BLaER1 treated with 17β-estradiol and CSF1 and Interleukin-3, amounts not matched to agents 10 nM and 100 nM (cell line): ENCODE results near the gene USP30.
"Not testable (repeated sequence)": the region's sequence is repeated elsewhere in the genome, so short reads cannot be mapped to it uniquely, and the experiment has no call there.

Source experiments
- H3K27ac ChIP-seq, 11 experiments: shearing (Covaris generic); formaldehyde crosslinking; 2 replicates each; pipeline ENCODE4 v1.8.1; 2022
- H3K27me3 ChIP-seq, 11 experiments: shearing (Covaris generic); formaldehyde crosslinking; 2 replicates each; pipeline ENCODE4 v1.8.1; 2022
- H3K36me3 ChIP-seq, 11 experiments: shearing (Covaris generic); formaldehyde crosslinking; 2 replicates each; pipeline ENCODE4 v1.8.1; 2022
- H3K4me1 ChIP-seq, 10 experiments: shearing (Covaris generic); formaldehyde crosslinking; 2 replicates each; pipeline ENCODE4 v1.8.1; 2022
- H3K4me2 ChIP-seq, 11 experiments: shearing (Covaris generic); formaldehyde crosslinking; 2 replicates each; pipeline ENCODE4 v1.8.1; 2022
- H3K4me3 ChIP-seq, 10 experiments: shearing (Covaris generic); formaldehyde crosslinking; 2 replicates each; pipeline ENCODE4 v1.8.1; 2022
- H3K9ac ChIP-seq, 11 experiments: shearing (Covaris generic); formaldehyde crosslinking; 2 replicates each; pipeline ENCODE4 v1.8.1; 2022
- H3K9me3 ChIP-seq, 11 experiments: shearing (Covaris generic); formaldehyde crosslinking; replicated peaks in 1 of 11; 2 replicates each; pipeline ENCODE4 v1.8.1; 2022
- H4K20me1 ChIP-seq, 11 experiments: shearing (Covaris generic); formaldehyde crosslinking; 2 replicates each; pipeline ENCODE4 v1.8.1; 2022
- Cebpa-rat ChIP-seq, 11 experiments: shearing (Covaris generic); IDR thresholded peaks; 2 replicates each; pipeline ENCODE4 v1.8.1; 2022

Gene USP30

GRCh38 chr12:109020146-109020795 is 32.1 kb upstream of the USP30 start:
- Histone ChIP-seq H4K20me1 (peaks cover 0 to 6% (median 0%) of the 10 kb centered on the region in 11 experiments; a peak in 3 of 22 replicates), H3K27ac (no peak overlapping the region)

GRCh38 chr12:109020796-109021380 is 31.5 kb upstream of the USP30 start, which contains the start of gene SVOP:
SVOP (minus strand) TSS chr12:109021068; CDS start chr12:109020868, 200 bp downstream.
- Histone ChIP-seq H3K4me2 (peak within 1 kb of the TSS; percentile 17 to 82 (median 53); a peak in 19 of 22 replicates), H3K9me3 (no peaks in the 10 kb centered on the region), H3K4me1 (peaks cover 6 to 24% (median 7%) of the 10 kb centered on the region in 10 experiments; a peak in 17 of 20 replicates), H4K20me1 (peaks cover 0 to 6% (median 0%) of the 10 kb centered on the region in 11 experiments; a peak in 3 of 22 replicates), H3K4me3 (peak within 1 kb of the TSS in 1 of 10 experiments; percentile 23; a peak in 2 of 20 replicates), H3K9ac (no peak within 1 kb of the TSS), H3K27me3 (no peaks in the 10 kb centered on the region), H3K36me3 (no peaks in the 10 kb centered on the region), H3K27ac (no peak within 1 kb of the TSS)
- TF ChIP-seq Cebpa-rat (IDR thresholded peaks at IDR 0.05) = no peak

More at GRCh38 chr12:109020146-109020795, 32.1 kb upstream of the USP30 start:
- no peak for TF ChIP-seq Cebpa-rat (IDR thresholded peaks at IDR 0.05)
- Histone ChIP-seq H3K9me3 (no peaks in the 10 kb centered on the region), H3K36me3 (no peaks in the 10 kb centered on the region), H3K4me1 (peaks cover 6 to 24% (median 7%) of the 10 kb centered on the region in 10 experiments; a peak in 17 of 20 replicates), H3K4me3 (no peak overlapping the region), H3K4me2 (peak overlapping the region in 9 of 11 experiments; percentile 17 to 82 (median 59); a peak in 13 of 22 replicates), H3K9ac (no peak overlapping the region), H3K27me3 (no peaks in the 10 kb centered on the region)

DNA sequence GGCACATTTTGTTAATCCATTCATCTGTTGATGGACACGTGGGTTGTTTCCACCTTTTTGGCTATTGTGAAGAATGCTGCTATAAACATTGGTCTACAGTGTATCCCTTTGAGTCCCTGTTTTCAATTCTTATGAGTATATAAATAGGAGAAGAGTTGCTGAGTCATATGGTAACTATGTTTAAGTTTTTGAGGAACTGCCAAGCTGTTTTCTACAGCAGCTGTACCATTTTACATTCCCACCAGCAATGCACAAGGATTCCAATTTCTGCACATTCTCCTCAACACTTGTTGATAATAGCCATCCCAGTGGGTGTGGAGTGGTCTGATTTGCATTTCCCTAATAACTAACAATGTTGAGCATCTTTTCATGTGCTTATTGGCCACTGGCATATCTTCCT is 24.6 kb upstream of the USP30 start:
- Histone ChIP-seq H3K9me3 (no peaks in the 10 kb centered on the region), H3K4me2 (peak overlapping the region in 5 of 11 experiments; percentile 29 to 55 (median 44); a peak in 9 of 22 replicates), H3K36me3 (no peaks in the 10 kb centered on the region), H4K20me1 (no peaks in the 10 kb centered on the region), H3K4me1 (peaks cover 0 to 16% (median 2%) of the 10 kb centered on the region in 10 experiments; a peak in 9 of 20 replicates), H3K27me3 (no peaks in the 10 kb centered on the region), H3K9ac (no peak overlapping the region), H3K4me3 (no peak overlapping the region), H3K27ac (no peak overlapping the region)
- no peak for TF ChIP-seq Cebpa-rat (IDR thresholded peaks at IDR 0.05)

- not testable (repeated sequence) for H3K9me3 ChIP-seq, H3K36me3 ChIP-seq, H3K27me3 ChIP-seq, H3K27ac ChIP-seq, H3K9ac ChIP-seq, H3K4me3 ChIP-seq, H4K20me1 ChIP-seq
- Histone ChIP-seq H3K4me2 (peak overlapping the region in 1 of 11 experiments; percentile 49; a peak in 2 of 22 replicates), H3K4me1 (peaks cover 0 to 14% (median 2%) of the 10 kb centered on the region in 10 experiments; a peak in 9 of 20 replicates)
Measured at GRCh38 chr12:109028624-109029023, 23.8 kb upstream of the USP30 start.

- Histone ChIP-seq H3K4me1 (peaks cover 0 to 14% (median 2%) of the 10 kb centered on the region in 10 experiments; a peak in 9 of 20 replicates), H3K9ac (no peak overlapping the region), H3K4me2 (no peak overlapping the region), H4K20me1 (no peaks in the 10 kb centered on the region), H3K27ac (no peak overlapping the region), H3K36me3 (no peaks in the 10 kb centered on the region), H3K4me3 (no peak overlapping the region), H3K27me3 (no peaks in the 10 kb centered on the region), H3K9me3 (no peaks in the 10 kb centered on the region)
- TF ChIP-seq Cebpa-rat (IDR thresholded peaks at IDR 0.05) = no peak
Measured at GRCh38 chr12:109029411-109029810, 23.0 kb upstream of the USP30 start.

DNA sequence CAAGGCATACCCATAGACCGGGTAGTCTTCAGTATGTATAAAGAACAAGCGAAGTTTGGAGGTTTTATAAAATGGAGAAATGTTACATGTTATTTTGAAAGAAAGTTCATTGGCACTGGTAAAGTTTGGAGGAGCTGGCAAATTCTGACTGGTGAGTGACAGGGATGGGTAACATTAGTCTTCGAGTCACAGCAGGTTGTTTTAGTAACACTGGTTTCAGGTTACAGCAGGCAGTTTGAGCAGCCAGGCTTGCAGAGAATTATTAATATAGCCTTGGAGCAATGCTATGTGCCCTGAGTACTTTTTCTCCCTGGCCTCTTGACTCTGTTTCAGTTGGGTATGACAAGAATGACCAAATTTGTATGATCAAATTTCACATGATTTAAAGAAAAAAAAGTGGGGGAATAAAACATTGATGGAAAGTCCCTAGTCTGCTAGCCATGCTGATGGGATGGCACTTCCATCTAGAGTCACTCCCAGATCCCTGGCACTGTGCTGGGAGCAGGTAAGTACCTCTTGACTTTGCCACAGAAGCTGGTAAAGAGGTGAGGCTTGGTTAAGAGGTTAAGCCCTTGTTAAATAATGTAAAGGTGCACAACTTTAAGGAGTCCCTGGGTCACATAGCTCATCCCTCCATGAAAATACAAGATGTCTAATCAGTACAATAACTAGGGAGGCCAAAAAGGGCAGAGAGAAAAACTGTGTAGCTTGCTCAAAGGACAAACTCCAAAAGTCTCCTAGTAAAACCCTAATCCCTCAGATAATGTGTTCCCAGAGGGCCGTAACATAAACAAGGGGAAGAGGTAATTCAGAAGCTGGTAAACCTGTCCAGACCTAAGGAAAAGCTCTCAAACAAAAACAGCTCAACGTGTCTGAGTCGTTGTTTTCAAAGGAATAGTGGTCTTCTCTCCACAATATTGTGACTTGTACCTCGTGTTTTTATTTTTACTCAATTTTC is 18.9 kb upstream of the USP30 start:
- Histone ChIP-seq H3K27ac (no peak overlapping the region), H3K36me3 (no peaks in the 10 kb centered on the region), H3K9me3 (peaks cover 0 to 11% (median 5%) of the 10 kb centered on the region in 11 experiments; a peak in 8 of 22 replicates), H4K20me1 (no peaks in the 10 kb centered on the region), H3K4me3 (no peak overlapping the region), H3K27me3 (no peaks in the 10 kb centered on the region), H3K4me2 (no peak overlapping the region), H3K4me1 (no peaks in the 10 kb centered on the region; a peak in 1 of 20 replicates), H3K9ac (no peak overlapping the region)
- no peak for TF ChIP-seq Cebpa-rat (IDR thresholded peaks at IDR 0.05)

GRCh38 chr12:109036975-109037374 is 15.4 kb upstream of the USP30 start:
- Histone ChIP-seq H4K20me1 (no peaks in the 10 kb centered on the region), H3K4me2 (no peak overlapping the region), H3K9me3 (peaks cover 7 to 17% (median 13%) of the 10 kb centered on the region in 11 experiments; a peak in 21 of 22 replicates), H3K27me3 (no peaks in the 10 kb centered on the region), H3K4me1 (no peaks in the 10 kb centered on the region), H3K27ac (no peak overlapping the region), H3K4me3 (no peak overlapping the region), H3K36me3 (no peaks in the 10 kb centered on the region), H3K9ac (no peak overlapping the region)
- TF ChIP-seq Cebpa-rat (IDR thresholded peaks at IDR 0.05) = no peak

GRCh38 chr12:109044241-109044640 is 8.1 kb upstream of the USP30 start:
- H3K9me3 ChIP-seq = peaks cover 5 to 11% (median 8%) of the 10 kb centered on the region in 11 experiments; a peak in 20 of 22 replicates
- H4K20me1 ChIP-seq = no peaks in the 10 kb centered on the region
- no peak for TF ChIP-seq Cebpa-rat (IDR thresholded peaks at IDR 0.05)
- H3K36me3 ChIP-seq = no peaks in the 10 kb centered on the region
- no peak overlapping the region for H3K4me2 ChIP-seq
- H3K4me1 ChIP-seq = no peaks in the 10 kb centered on the region
- H3K4me3 ChIP-seq = no peak overlapping the region
- H3K27me3 ChIP-seq = no peaks in the 10 kb centered on the region
- no peak overlapping the region for H3K9ac ChIP-seq
- H3K27ac ChIP-seq = no peak overlapping the region
